GM23248 (cell line): ENCODE measurements around the gene DOK5. TPM values are rescaled to one million over a fixed set of nuclear protein-coding genes. Genes with fewer than 3 reads are reported as not detected.

ENCODE experiments used
- DNase-seq: peaks from one replicate; pipeline ENCODE4 v3.0.0-alpha.2; 2015
- H2AFZ ChIP-seq: fragments of 200-600 bp; sonication (generic); 2 replicates; pipeline ENCODE4 v1.6.1; 2016; ENCODE audit warnings: antibody characterized with exemption
- H3F3A ChIP-seq: fragments of 200-600 bp; sonication (generic); 2 replicates; pipeline ENCODE4 v1.6.1; 2016; ENCODE audit warnings: mild to moderate bottlenecking, antibody characterized with exemption, mixed run types; ENCODE audit not compliant: insufficient read depth
- H3K27ac ChIP-seq: fragments of 200-600 bp; sonication (generic); 2 replicates; pipeline ENCODE4 v1.5.1; 2016; ENCODE audit warnings: mild to moderate bottlenecking
- H3K27me3 ChIP-seq: fragments of 200-600 bp; sonication (generic); replicated peaks from 2 replicates; pipeline ENCODE4 v1.6.1; 2016; ENCODE audit warnings: mild to moderate bottlenecking; ENCODE audit not compliant: insufficient read depth
- H3K36me3 ChIP-seq: fragments of 200-600 bp; sonication (generic); 2 replicates; pipeline ENCODE4 v1.6.1; 2016; ENCODE audit warnings: low read depth, mild to moderate bottlenecking
- H3K4me1 ChIP-seq: fragments of 200-600 bp; sonication (generic); 2 replicates; pipeline ENCODE4 v1.6.1; 2016; ENCODE audit warnings: mild to moderate bottlenecking; ENCODE audit not compliant: insufficient read depth
- H3K4me2 ChIP-seq: fragments of 200-600 bp; sonication (generic); one replicate; pipeline ENCODE4 v1.6.1; 2016; ENCODE audit warnings: mild to moderate bottlenecking; ENCODE audit not compliant: unreplicated experiment
- H3K4me3 ChIP-seq: fragments of 200-600 bp; sonication (generic); 2 replicates; pipeline ENCODE4 v1.5.1; 2016; ENCODE audit warnings: mild to moderate bottlenecking
- H3K79me2 ChIP-seq: fragments of 200-600 bp; sonication (generic); 2 replicates; pipeline ENCODE4 v1.6.1; 2016; ENCODE audit warnings: mild to moderate bottlenecking; ENCODE audit not compliant: insufficient read depth
- H3K9ac ChIP-seq: fragments of 200-600 bp; sonication (generic); 2 replicates; pipeline ENCODE4 v1.6.1; 2016; ENCODE audit warnings: mild to moderate bottlenecking
- H3K9me2 ChIP-seq: fragments of 200-600 bp; sonication (generic); 2 replicates; pipeline ENCODE4 v1.6.1; 2016; ENCODE audit warnings: mixed run types, mild to moderate bottlenecking, moderate library complexity; ENCODE audit not compliant: insufficient read depth
- H3K9me3 ChIP-seq: fragments of 200-600 bp; sonication (generic); one replicate; pipeline ENCODE4 v1.6.1; 2017; ENCODE audit warnings: low read depth
- H4K20me1 ChIP-seq: fragments of 200-600 bp; sonication (generic); 2 replicates; pipeline ENCODE4 v1.6.0; 2016; ENCODE audit not compliant: insufficient read depth
- EZH2 ChIP-seq: fragments of 200-600 bp; sonication (generic); IDR thresholded peaks from 2 replicates; pipeline ENCODE4 v1.6.1; 2018; ENCODE audit warnings: antibody characterized with exemption, mild to moderate bottlenecking; ENCODE audit not compliant: insufficient read depth, poor library complexity, severe bottlenecking
- EZH2phosphoT487 ChIP-seq: fragments of 200-600 bp; sonication (generic); IDR thresholded peaks from 2 replicates; pipeline ENCODE4 v1.6.1; 2018; ENCODE audit warnings: antibody characterized with exemption, moderate library complexity, mild to moderate bottlenecking, low read depth; ENCODE audit not compliant: insufficient read depth
- WGBS, 2 experiments: methylation state at CpG; one replicate each; pipeline ENCODE4 v1.1.6; 2015 to 2017; ENCODE audit warnings: low lambda C conversion rate in 2 of 2, low coverage in 1 of 2; ENCODE audit errors: missing lambda C conversion rate in 2 of 2; 5-methylcytosine and 5-hydroxymethylcytosine counted together
- in situ Hi-C: fragments of 300-500 bp; cut with MboI; formaldehyde crosslinking; loops from 2 replicates; pipeline ENCODE4 v1.15.0; 2020
- polyA plus RNA-seq: library from polyadenylated mRNA; unstranded; fragments of >200 nt; fragmentation: Nextera tagmentation; extraction: Ambion mirVana; gene quantifications from 2 replicates; pipeline ENCODE4 v1.2.1, GENCODE V29; 2016
- total RNA-seq: library from RNA; depleted of rRNA; stranded (reverse); fragments of >200 nt; shearing (Covaris generic); gene quantifications from 2 replicates; pipeline ENCODE4 v1.2.3, GENCODE V29; 2014

Gene DOK5
- total and polyA plus RNA-seq, 2 experiments from 2014 or later, result 10.8 to 16.1 TPM

- no peak overlapping the region for H3K27ac ChIP-seq
- no peaks in the 10 kb centered on the region for H3K9me3 ChIP-seq
- peaks cover 5% of the 10 kb centered on the region for H3K4me1 ChIP-seq
- no peak overlapping the region for H2AFZ ChIP-seq
- no peak overlapping the region for H3K9ac ChIP-seq
- H3K9me2 ChIP-seq, result no peaks in the 10 kb centered on the region
- H3K36me3 ChIP-seq, result no peaks in the 10 kb centered on the region
- no peak for DNase-seq
- in situ Hi-C loops, result loop anchor here (10.0 kb wide), 1 partner anchor 172 kb away; no protein-coding TSS in a partner anchor
- TF ChIP-seq EZH2phosphoT487, result no peak
- TF ChIP-seq EZH2, result no peak
- no peaks in the 10 kb centered on the region for H3K79me2 ChIP-seq
- H3F3A ChIP-seq, result peaks cover 33% of the 10 kb centered on the region
- H3K27me3 ChIP-seq, result no peaks in the 10 kb centered on the region; the same call in 1 of the 2 replicates
- no peak overlapping the region for H3K4me3 ChIP-seq
- 66 to 71% methylated on average over 5 of the region's 5 CpGs for WGBS, 2 experiments
- no peak overlapping the region for H3K4me2 ChIP-seq
- no peaks in the 10 kb centered on the region for H4K20me1 ChIP-seq
These were observed 2.8 kb upstream of the DOK5 start for GRCh38 chr20:54472607-54473006.

- TF ChIP-seq EZH2phosphoT487 (no peak), EZH2 (no peak)
- no peaks in the 10 kb centered on the region for H3K36me3 ChIP-seq
- no peaks in the 10 kb centered on the region for H4K20me1 ChIP-seq
- no peak overlapping the region for H3K4me2 ChIP-seq
- no peaks in the 10 kb centered on the region; the same call in 1 of the 2 replicates for H3K27me3 ChIP-seq
- no peaks in the 10 kb centered on the region; the same call in 1 of the 2 replicates for H3K79me2 ChIP-seq
- no peak overlapping the region for H3K9ac ChIP-seq
- peaks cover 37% of the 10 kb centered on the region for H3F3A ChIP-seq
- H3K27ac ChIP-seq, result no peak overlapping the region
- H3K9me3 ChIP-seq, result no peaks in the 10 kb centered on the region
- no peaks in the 10 kb centered on the region for H3K9me2 ChIP-seq
- WGBS, 2 experiments, result 71 to 74% methylated on average over 7 of the region's 7 CpGs
- no peak overlapping the region for H2AFZ ChIP-seq
- DNase-seq, result no peak
- in situ Hi-C loops, result loop anchor here (10.0 kb wide), 1 partner anchor 171 kb away; no protein-coding TSS in a partner anchor
- H3K4me1 ChIP-seq, result peaks cover 10% of the 10 kb centered on the region
- no peak overlapping the region for H3K4me3 ChIP-seq
These were observed 2.1 kb upstream of the DOK5 start for GRCh38 chr20:54473340-54473739.

GRCh38 chr20:54474046-54474445, 1.3 kb upstream of the DOK5 start:
- Histone ChIP-seq H3K27ac (no peak overlapping the region), H3K27me3 (no peaks in the 10 kb centered on the region; the same call in 1 of the 2 replicates), H3K4me1 (peaks cover 10% of the 10 kb centered on the region), H3K9me2 (no peaks in the 10 kb centered on the region), H3K9me3 (no peaks in the 10 kb centered on the region), H3K4me2 (no peak overlapping the region), H4K20me1 (no peaks in the 10 kb centered on the region), H2AFZ (no peak overlapping the region), H3K4me3 (no peak overlapping the region), H3F3A (peaks cover 37% of the 10 kb centered on the region), H3K9ac (no peak overlapping the region), H3K36me3 (no peaks in the 10 kb centered on the region), H3K79me2 (peaks cover under 1% of the 10 kb centered on the region; the same call in 1 of the 2 replicates)
- no peak for DNase-seq
- 63 to 65% methylated on average over 3 of the region's 3 CpGs for WGBS, 2 experiments
- no peak for TF ChIP-seq EZH2phosphoT487
- TF ChIP-seq EZH2, result no peak
- in situ Hi-C loops, result loop anchor here (10.0 kb wide), 1 partner anchor 171 kb away; no protein-coding TSS in a partner anchor

GRCh38 chr20:54474866-54475265, 527 bp upstream of the DOK5 start:
- Histone ChIP-seq H4K20me1 (no peaks in the 10 kb centered on the region), H3K4me2 (peak overlapping the region; percentile 92)
- in situ Hi-C loops, result loop anchor here (10.0 kb wide), 1 partner anchor 170 kb away; no protein-coding TSS in a partner anchor

More at GRCh38 chr20:54474866-54475265, 527 bp upstream of the DOK5 start:
- DNase-seq, result peak; percentile 13
- no peak for TF ChIP-seq EZH2
- peak overlapping the region; percentile 90 for H2AFZ ChIP-seq
- no peak overlapping the region for H3K9ac ChIP-seq
- H3K27me3 ChIP-seq, result no peaks in the 10 kb centered on the region; the same call in 1 of the 2 replicates
- WGBS, 2 experiments, result 4 to 10% methylated on average over 9 to 10 of the region's 10 CpGs
- peak overlapping the region; percentile 94 for H3K4me3 ChIP-seq
- no peak overlapping the region for H3K27ac ChIP-seq
- H3K9me2 ChIP-seq, result no peaks in the 10 kb centered on the region
- peaks cover 10% of the 10 kb centered on the region for H3K4me1 ChIP-seq
- H3K79me2 ChIP-seq, result peaks cover 9% of the 10 kb centered on the region; the same call in 1 of the 2 replicates
- H3K36me3 ChIP-seq, result no peaks in the 10 kb centered on the region
- peaks cover 37% of the 10 kb centered on the region for H3F3A ChIP-seq
- H3K9me3 ChIP-seq, result no peaks in the 10 kb centered on the region
